T-helper 17 cell (primary cell): Measurements from ENCODE around the gene ZNF827. TPM values are rescaled to one million over a fixed set of nuclear protein-coding genes. Genes with fewer than 3 reads are reported as not detected.

Source experiments
- ATAC-seq: fragments of 150-1000 bp; cut with Tn5 transposase; 2 replicates; pipeline ENCODE4 v1.10.0; 2021; ENCODE audit warnings: mild to moderate bottlenecking, moderate library complexity
- DNase-seq, 3 donors: peaks; one replicate each; pipeline versions ENCODE4 v3.0.0 to v3.0.0-alpha.2; 2020 to 2021
- H3K9me3 ChIP-seq: one replicate; pipeline ENCODE4 v1.7.0; 2013; ENCODE audit warnings: low read length, mild to moderate bottlenecking; ENCODE audit not compliant: control insufficient read depth, poor library complexity, severe bottlenecking
- H3K27ac Mint-ChIP-seq: one replicate; pipeline ENCODE4 v1.8.0; 2022; ENCODE audit warnings: mild to moderate bottlenecking, moderate library complexity, mixed read lengths
- H3K27me3 Mint-ChIP-seq: one replicate; pipeline ENCODE4 v1.8.0; 2022; ENCODE audit warnings: mixed read lengths
- H3K36me3 Mint-ChIP-seq: one replicate; pipeline ENCODE4 v1.8.0; 2022; ENCODE audit warnings: low read depth, mixed read lengths
- H3K4me1 Mint-ChIP-seq: one replicate; pipeline ENCODE4 v1.8.0; 2022; ENCODE audit warnings: mild to moderate bottlenecking, mixed read lengths
- H3K4me3 Mint-ChIP-seq: one replicate; pipeline ENCODE4 v1.8.0; 2022; ENCODE audit warnings: mild to moderate bottlenecking, moderate library complexity, mixed read lengths
- total RNA-seq, 4 donors: library from RNA in 2 of 4; stranded (reverse) in 2 of 4; gene quantifications; one replicate each; pipeline ENCODE4 v1.2.3 and lab custom pipeline; 2022 to 2026

ZNF827 gene
- total RNA-seq, 2 donors from 2014 or later: 14.9 to 16.3 TPM

GRCh38 chr4:145895056-145895455, 43.6 kb downstream of the ZNF827 start:
- no peak overlapping the region for H3K4me3 Mint-ChIP-seq
- ATAC-seq: no peak
- no peaks in the 10 kb centered on the region for H3K27me3 Mint-ChIP-seq
- H3K27ac Mint-ChIP-seq: no peak overlapping the region
- H3K4me1 Mint-ChIP-seq: peaks cover 22% of the 10 kb centered on the region
- H3K36me3 Mint-ChIP-seq: peaks cover 2% of the 10 kb centered on the region
- H3K9me3 ChIP-seq: no peaks in the 10 kb centered on the region
- no peak for DNase-seq

- DNase-seq (no peak), ATAC-seq (no peak)
- Mint-ChIP-seq H3K4me1 (peaks cover 22% of the 10 kb centered on the region), H3K4me3 (no peak overlapping the region), H3K27ac (no peak overlapping the region), H3K27me3 (no peaks in the 10 kb centered on the region), H3K36me3 (peaks cover 2% of the 10 kb centered on the region)
- no peaks in the 10 kb centered on the region for H3K9me3 ChIP-seq
These were observed 46.7 kb downstream of the ZNF827 start for GRCh38 chr4:145891958-145892357.

GRCh38 chr4:145890689-145891088, 47.9 kb downstream of the ZNF827 start:
- no peaks in the 10 kb centered on the region for H3K36me3 Mint-ChIP-seq

GRCh38 chr4:145888393-145888792, 50.2 kb downstream of the ZNF827 start:
- DNase-seq: no peak
- Mint-ChIP-seq H3K4me3 (no peak overlapping the region), H3K27ac (no peak overlapping the region), H3K36me3 (peaks cover 4% of the 10 kb centered on the region), H3K4me1 (peaks cover 4% of the 10 kb centered on the region), H3K27me3 (no peaks in the 10 kb centered on the region)
- no peak for ATAC-seq
- no peaks in the 10 kb centered on the region for H3K9me3 ChIP-seq

More at GRCh38 chr4:145890689-145891088, 47.9 kb downstream of the ZNF827 start:
- Mint-ChIP-seq H3K4me3 (no peak overlapping the region), H3K27me3 (no peaks in the 10 kb centered on the region), H3K27ac (no peak overlapping the region), H3K4me1 (peaks cover 14% of the 10 kb centered on the region)
- DNase-seq: no peak
- no peak for ATAC-seq
- no peaks in the 10 kb centered on the region for H3K9me3 ChIP-seq

GRCh38 chr4:145887241-145887991, 51.2 kb downstream of the ZNF827 start:
- Mint-ChIP-seq H3K4me3 (no peak overlapping the region), H3K36me3 (peaks cover 7% of the 10 kb centered on the region), H3K27ac (no peak overlapping the region), H3K27me3 (no peaks in the 10 kb centered on the region), H3K4me1 (peaks cover 5% of the 10 kb centered on the region)
- ATAC-seq (no peak), DNase-seq (no peak)
- H3K9me3 ChIP-seq: no peaks in the 10 kb centered on the region

GRCh38 chr4:145886871-145887240, 51.8 kb downstream of the ZNF827 start:
- H3K27me3 Mint-ChIP-seq: no peaks in the 10 kb centered on the region
- DNase-seq (no peak), ATAC-seq (no peak)
- no peak overlapping the region for H3K4me3 Mint-ChIP-seq
- peaks cover 5% of the 10 kb centered on the region for H3K4me1 Mint-ChIP-seq
- H3K27ac Mint-ChIP-seq: no peak overlapping the region
- no peaks in the 10 kb centered on the region for H3K9me3 ChIP-seq
- peaks cover 7% of the 10 kb centered on the region for H3K36me3 Mint-ChIP-seq

GRCh38 chr4:145885666-145886065, 53.0 kb downstream of the ZNF827 start:
- Mint-ChIP-seq H3K27ac (no peak overlapping the region), H3K27me3 (no peaks in the 10 kb centered on the region), H3K4me1 (peaks cover 5% of the 10 kb centered on the region), H3K4me3 (no peak overlapping the region), H3K36me3 (peaks cover 7% of the 10 kb centered on the region)
- no peaks in the 10 kb centered on the region for H3K9me3 ChIP-seq
- ATAC-seq: no peak
- DNase-seq: no peak

GRCh38 chr4:145884775-145885174, 53.8 kb downstream of the ZNF827 start:
- H3K36me3 Mint-ChIP-seq: peaks cover 7% of the 10 kb centered on the region
- DNase-seq (no peak), ATAC-seq (no peak)
- no peak overlapping the region for H3K4me3 Mint-ChIP-seq
- H3K27ac Mint-ChIP-seq: peak overlapping the region; percentile 32
- H3K9me3 ChIP-seq: no peaks in the 10 kb centered on the region
- H3K27me3 Mint-ChIP-seq: no peaks in the 10 kb centered on the region
- peaks cover 7% of the 10 kb centered on the region for H3K4me1 Mint-ChIP-seq

- ATAC-seq (no peak), DNase-seq (no peak)
- Mint-ChIP-seq H3K27me3 (no peaks in the 10 kb centered on the region), H3K4me3 (no peak overlapping the region), H3K36me3 (peaks cover 8% of the 10 kb centered on the region), H3K4me1 (peaks cover 7% of the 10 kb centered on the region), H3K27ac (no peak overlapping the region)
- no peaks in the 10 kb centered on the region for H3K9me3 ChIP-seq
These were observed 55.4 kb downstream of the ZNF827 start for GRCh38 chr4:145883101-145883694.

GRCh38 chr4:145882604-145883003, 56.0 kb downstream of the ZNF827 start:
- no peak for DNase-seq
- no peaks in the 10 kb centered on the region for H3K9me3 ChIP-seq
- Mint-ChIP-seq H3K36me3 (peaks cover 11% of the 10 kb centered on the region), H3K4me3 (no peak overlapping the region), H3K27ac (no peak overlapping the region), H3K4me1 (peaks cover 7% of the 10 kb centered on the region), H3K27me3 (no peaks in the 10 kb centered on the region)
- no peak for ATAC-seq

GRCh38 chr4:145881989-145882388, 56.6 kb downstream of the ZNF827 start:
- no peaks in the 10 kb centered on the region for H3K9me3 ChIP-seq
- ATAC-seq (no peak), DNase-seq (no peak)
- Mint-ChIP-seq H3K4me3 (no peak overlapping the region), H3K4me1 (peaks cover 7% of the 10 kb centered on the region), H3K27ac (peak overlapping the region; percentile 39), H3K36me3 (peaks cover 11% of the 10 kb centered on the region), H3K27me3 (no peaks in the 10 kb centered on the region)

GRCh38 chr4:145881576-145881975, 57.0 kb downstream of the ZNF827 start:
- Mint-ChIP-seq H3K4me3 (no peak overlapping the region), H3K27me3 (no peaks in the 10 kb centered on the region), H3K36me3 (peaks cover 11% of the 10 kb centered on the region), H3K4me1 (peaks cover 7% of the 10 kb centered on the region), H3K27ac (peak overlapping the region; percentile 39)
- DNase-seq: no peak
- ATAC-seq: no peak
- H3K9me3 ChIP-seq: no peaks in the 10 kb centered on the region

- no peaks in the 10 kb centered on the region for H3K27me3 Mint-ChIP-seq
- peaks cover 11% of the 10 kb centered on the region for H3K36me3 Mint-ChIP-seq
- no peaks in the 10 kb centered on the region for H3K9me3 ChIP-seq
- no peak for DNase-seq
- peaks cover 7% of the 10 kb centered on the region for H3K4me1 Mint-ChIP-seq
- H3K27ac Mint-ChIP-seq: no peak overlapping the region
- no peak overlapping the region for H3K4me3 Mint-ChIP-seq
- no peak for ATAC-seq
These were observed 58.2 kb downstream of the ZNF827 start for GRCh38 chr4:145880355-145880960.
